Ramos (cell line): Measurements from ENCODE around the gene USB1.

ENCODE experiments used
- in situ Hi-C: fragments of 300-500 bp; cut with MboI; formaldehyde crosslinking; loops from one replicate; pipeline ENCODE4 v1.14.3; 2022; ENCODE audit warnings: low sequenced_read_pairs; ENCODE audit not compliant: unreplicated experiment

USB1 gene

GRCh38 chr16:58044266-58045019 lies 43.2 kb downstream of the USB1 start:
- in situ Hi-C loops: no loop called here

DNA sequence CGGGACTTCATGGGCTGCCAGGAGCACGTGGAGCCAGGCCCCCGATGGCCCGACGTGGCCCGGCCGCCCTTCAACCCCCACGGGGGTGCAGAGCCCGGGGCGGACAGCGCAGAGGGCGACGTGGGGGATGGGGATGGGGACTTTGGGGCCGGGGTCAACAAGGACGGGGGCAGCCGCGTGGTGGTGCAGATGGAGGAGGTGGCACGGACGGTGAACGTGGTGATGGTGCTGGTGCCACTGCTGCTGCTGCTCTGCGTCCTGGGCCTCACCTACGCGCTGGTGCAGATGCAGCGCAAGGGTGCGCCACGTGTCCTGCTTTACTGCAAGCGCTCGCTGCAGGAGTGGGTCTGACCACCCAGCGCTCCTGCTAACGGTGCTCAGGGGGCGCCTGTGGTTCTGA lies 43.9 kb downstream of the USB1 start:
- in situ Hi-C loops: no loop called here

- in situ Hi-C loops: no loop called here
Measured at GRCh38 chr16:58046054-58046881, 45.1 kb downstream of the USB1 start.

DNA sequence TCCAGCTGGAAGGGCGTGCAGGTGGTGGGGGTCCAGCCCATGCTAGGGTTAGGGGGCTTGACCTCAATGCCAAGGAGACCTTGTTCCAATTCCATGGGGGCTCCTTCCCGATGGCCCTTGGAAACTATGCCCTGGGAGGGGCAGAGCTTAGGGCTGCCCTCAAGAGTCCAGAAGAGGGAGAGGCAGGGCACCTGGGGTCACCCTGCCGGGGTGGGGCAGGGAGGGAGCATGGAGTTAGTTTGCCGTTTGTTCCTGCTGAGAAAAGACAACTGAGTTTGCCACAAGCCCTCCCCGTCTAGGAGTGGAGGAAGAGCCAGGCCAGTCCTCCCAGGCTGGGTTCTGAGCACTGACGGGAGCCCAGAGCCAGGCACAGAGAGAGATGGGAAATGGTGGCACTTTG lies 45.7 kb downstream of the USB1 start:
- in situ Hi-C loops: no loop called here

GRCh38 chr16:58047557-58048348 lies 46.5 kb downstream of the USB1 start:
- in situ Hi-C loops: no loop called here

GRCh38 chr16:58048494-58049231 lies 47.5 kb downstream of the USB1 start:
- in situ Hi-C loops: no loop called here

DNA sequence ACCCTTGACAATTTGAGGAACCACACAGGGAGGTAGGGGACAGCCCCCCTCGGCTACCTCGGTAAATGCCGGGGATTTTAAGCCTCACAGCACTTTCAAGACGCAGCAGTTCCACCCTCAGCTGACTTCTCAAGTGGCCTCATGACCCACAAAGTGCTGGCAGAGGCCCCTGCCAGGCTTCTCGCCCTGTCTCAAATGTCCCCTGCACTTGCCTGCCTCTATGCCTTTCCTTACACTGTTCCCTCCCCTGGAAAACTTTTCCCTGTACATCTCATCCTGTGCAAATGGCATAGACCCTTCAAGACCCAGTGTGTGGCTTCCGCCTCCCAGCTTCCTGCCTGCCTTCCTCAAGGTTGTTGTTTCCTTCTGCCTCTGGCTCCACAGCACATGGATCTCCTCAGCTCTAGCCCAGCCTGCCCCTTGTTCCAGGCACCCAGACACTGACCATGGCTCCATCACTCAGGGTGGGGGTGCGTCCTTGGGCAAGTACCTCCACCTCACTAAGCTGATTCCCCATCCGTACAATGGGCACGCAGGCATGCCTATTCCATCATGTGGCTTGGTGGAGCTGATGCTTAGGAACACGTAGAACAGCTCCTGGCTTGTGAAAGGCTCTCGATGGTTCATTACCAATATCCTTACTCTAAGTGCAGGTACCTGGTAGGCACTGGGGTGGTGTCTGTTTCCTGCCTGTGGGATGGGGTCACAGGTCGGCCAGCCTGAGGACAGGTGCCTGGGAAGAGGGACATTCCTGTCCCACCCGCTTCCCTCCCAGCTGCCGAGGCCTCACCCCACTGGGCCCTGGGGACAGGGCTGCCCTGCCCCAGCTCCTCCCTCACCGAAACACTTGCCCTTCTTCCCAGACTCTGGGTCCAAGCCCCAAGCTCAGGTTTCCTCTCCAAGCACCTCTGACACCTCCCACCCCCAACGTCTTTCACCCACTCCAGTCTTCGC lies 48.3 kb downstream of the USB1 start:
- in situ Hi-C loops: no loop called here

DNA sequence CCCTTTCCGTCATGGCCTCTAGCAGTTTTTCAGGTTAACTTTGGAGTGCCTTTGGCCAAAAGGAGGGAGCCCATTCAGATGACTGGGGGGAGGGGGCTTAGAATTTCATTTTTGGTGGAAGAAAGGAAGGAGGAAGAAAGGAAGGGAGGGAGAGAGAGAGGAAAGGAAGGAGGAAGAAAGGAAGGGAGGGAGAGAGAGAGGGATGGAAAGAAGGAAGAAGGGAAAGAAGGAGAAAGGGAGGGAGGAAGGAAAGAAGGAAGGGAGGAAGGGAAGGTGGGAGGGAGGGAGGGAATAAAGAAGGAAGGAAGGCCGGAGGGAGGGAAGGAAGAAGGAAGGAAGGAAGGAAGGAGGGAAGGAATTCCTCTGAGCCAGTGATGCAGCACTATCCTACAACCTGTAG lies 50.1 kb downstream of the USB1 start:
- in situ Hi-C loops: no loop called here

GRCh38 chr16:58051821-58052603 lies 50.8 kb downstream of the USB1 start:
- in situ Hi-C loops: no loop called here

DNA sequence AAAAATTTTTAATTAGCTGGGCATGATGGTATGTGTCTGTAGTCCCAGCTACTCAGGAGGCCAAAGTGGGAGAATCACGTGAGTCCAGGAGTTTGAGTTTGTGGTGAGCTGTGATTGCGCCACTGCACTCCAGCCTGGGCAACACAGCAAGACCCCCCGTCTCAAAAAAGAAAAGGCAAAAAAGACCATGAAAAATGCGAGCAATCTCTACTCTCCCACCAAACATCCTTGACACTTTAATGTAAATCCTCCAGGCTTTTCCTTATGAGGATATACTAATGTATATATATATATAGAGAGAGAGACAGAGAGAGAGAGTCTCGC lies 52.4 kb downstream of the USB1 start:
- in situ Hi-C loops: no loop called here

DNA sequence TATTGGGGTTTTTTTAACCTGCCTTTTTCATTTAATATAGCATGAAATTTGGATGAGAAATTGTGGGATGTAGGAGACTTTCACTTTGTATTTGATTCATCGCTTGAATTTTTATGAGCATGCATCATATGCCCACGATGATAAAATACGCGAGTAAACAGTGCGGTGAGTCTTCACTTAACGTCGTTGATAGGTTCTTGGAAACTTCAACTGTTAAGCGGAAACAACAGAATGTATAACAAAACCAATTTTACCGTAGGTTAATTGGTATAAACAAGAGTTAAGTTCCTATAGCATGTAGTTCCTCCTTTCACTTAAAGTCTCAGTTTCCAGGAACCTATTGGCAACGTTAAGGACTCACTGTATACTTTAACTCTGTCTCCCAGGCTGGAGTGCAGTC lies 53.1 kb downstream of the USB1 start:
- in situ Hi-C loops: no loop called here

- in situ Hi-C loops: no loop called here
Measured at GRCh38 chr16:58056580-58056979, 55.4 kb downstream of the USB1 start.

DNA sequence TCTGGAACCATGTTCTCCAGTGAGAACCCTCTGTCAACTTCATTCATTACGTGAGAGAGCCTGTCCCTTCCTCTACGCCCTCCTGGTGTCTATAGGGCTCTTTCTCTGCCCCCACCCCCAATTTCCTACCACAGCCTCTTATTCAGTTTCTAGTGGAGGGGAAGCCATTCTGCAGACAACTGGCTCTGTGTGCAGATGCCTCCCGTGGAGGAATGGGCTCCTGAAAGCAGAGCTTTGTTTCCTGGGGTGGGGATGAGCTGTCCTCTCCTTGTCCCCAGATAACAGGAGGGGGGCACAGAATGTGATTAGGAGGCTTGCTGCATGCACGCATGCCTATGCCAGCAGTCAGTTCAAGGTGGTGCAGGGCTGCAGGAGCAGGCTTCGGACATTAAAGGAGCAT lies 55.9 kb downstream of the USB1 start:
- in situ Hi-C loops: no loop called here

DNA sequence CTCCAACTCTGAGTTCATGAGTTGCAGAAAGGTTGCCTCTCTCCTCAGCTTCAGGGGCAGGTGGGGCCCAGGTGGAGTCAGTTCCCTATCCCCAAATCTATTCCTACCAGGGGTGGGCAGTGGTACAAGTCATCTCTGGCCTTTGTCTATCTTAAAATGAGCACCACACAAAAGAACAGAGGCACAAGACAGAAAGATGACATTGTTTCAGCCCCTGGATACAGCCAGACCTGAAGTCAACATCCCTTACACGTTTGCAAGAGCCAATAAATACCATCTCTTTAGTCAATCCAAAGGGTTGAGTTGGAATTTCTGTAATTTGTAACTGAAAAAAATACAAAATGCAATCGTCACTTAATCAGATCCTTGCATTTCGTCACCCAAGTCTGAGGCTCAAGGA lies 56.6 kb downstream of the USB1 start:
- in situ Hi-C loops: no loop called here

DNA sequence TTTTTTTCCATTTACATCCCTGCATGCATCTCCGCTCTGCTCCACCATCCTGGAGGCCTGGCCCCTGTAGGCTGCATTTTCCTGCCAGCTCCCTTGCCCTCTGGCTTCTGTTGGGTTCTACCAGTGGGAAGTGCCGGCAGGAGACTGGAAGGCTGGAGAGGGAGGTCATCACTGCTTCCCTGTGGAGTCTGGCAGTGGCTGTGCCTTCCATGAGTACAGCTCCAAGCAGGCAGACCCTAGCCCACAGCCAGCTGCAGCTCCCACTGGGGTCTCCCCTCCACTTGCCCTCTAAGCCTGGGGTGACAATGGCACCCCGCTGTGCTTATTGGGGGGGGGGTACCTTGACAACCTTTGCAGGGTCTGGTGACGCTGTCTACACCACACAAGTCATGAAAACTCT lies 61.6 kb downstream of the USB1 start:
- in situ Hi-C loops: no loop called here

DNA sequence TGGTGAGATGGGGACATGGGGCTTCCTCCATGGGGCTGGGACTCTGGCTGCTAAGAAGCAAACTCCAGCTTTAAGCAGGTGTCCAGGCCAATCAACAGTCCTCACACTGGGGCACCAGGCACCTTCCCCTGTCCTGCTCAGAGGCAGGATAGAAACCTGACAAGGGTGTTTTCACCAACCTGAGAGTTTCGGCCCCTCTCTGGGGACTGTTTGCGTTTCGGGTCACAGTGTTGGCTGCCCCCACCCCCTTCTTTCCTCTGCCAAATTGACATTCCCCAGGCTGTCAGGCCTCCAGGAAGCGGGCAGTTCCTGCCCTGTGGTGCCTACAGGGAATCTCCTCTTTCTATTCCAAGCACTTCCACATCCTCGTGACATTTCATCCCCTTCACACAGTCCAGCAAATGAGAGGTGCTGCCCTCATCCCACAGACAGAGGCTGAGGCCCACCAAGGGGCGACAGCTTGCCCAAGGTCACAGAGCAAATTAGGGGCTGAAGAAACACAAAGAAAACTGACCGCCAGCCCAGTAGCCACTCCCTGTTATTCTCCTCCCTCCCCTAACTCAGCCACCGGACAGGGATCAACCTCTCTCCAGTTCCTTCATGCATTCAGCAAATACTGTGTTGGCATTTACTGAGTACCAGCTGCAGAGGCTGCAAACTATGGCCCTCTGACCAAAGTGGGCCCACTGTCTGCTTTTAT lies 62.3 kb downstream of the USB1 start:
- in situ Hi-C loops: no loop called here

GRCh38 chr16:58070585-58070984 lies 69.4 kb downstream of the USB1 start:
- in situ Hi-C loops: no loop called here
